Measurements from ENCODE around the gene CC2D2B. TPM values are rescaled to one million over a fixed set of nuclear protein-coding genes. Genes with fewer than 3 reads are reported as not detected.

Gene CC2D2B
- total RNA-seq, 1 donor from 2014 or later = 0.18 TPM

- no peak overlapping the region for H3K27ac ChIP-seq (ENCODE audit: low read depth, low read length)
- Mint-ChIP-seq H3K36me3 (ENCODE audit: low read depth, unreplicated experiment) (peaks cover 2% of the 10 kb centered on the region), H3K4me1 (ENCODE audit: low read depth, unreplicated experiment) (peaks cover 13% of the 10 kb centered on the region), H3K27ac (ENCODE audit: unreplicated experiment) (no peak overlapping the region), H3K9me3 (ENCODE audit: unreplicated experiment) (no peaks in the 10 kb centered on the region), H3K27me3 (ENCODE audit: low read depth, unreplicated experiment) (no peaks in the 10 kb centered on the region), H3K4me3 (ENCODE audit: unreplicated experiment) (no peak overlapping the region)
- TF ChIP-seq EZH2 (IDR thresholded peaks at IDR 0.05; ENCODE audit: insufficient read depth, low read length) (no peak), CTCF (IDR thresholded peaks at IDR 0.05; ENCODE audit: insufficient read depth, low read depth, low read length) (no peak)
- H4K20me1 ChIP-seq (ENCODE audit: insufficient read depth, low read length) = peaks cover 66% of the 10 kb centered on the region
- no peak overlapping the region for H3K4me2 ChIP-seq (ENCODE audit: low read length)
- no peaks in the 10 kb centered on the region for H3K4me1 ChIP-seq (ENCODE audit: insufficient read depth, low read length)
- no peak for FAIRE-seq
- H3K4me3 ChIP-seq (ENCODE audit: insufficient read depth, low read depth, low read length) = no peak overlapping the region
- no peak overlapping the region for H3K9ac ChIP-seq (ENCODE audit: low read length)
- peaks cover 99% of the 10 kb centered on the region for H3K79me2 ChIP-seq (ENCODE audit: insufficient read depth, low read length)
- H3K27me3 ChIP-seq (ENCODE audit: insufficient read depth, low read length) = no peaks in the 10 kb centered on the region
- H3K36me3 ChIP-seq (ENCODE audit: insufficient read depth, low read length) = peaks cover 23% of the 10 kb centered on the region
- H2AFZ ChIP-seq (ENCODE audit: low read depth, low read length) = no peak overlapping the region
- no peak for DNase-seq (ENCODE audit: low read depth)
- H3K9me3 ChIP-seq (ENCODE audit: insufficient read depth, low read depth, low read length) = no peaks in the 10 kb centered on the region
Observed at GRCh38 chr10:96049340-96049739, 141.6 kb downstream of the CC2D2B start.

GRCh38 chr10:96053985-96054384 lies 146.2 kb downstream of the CC2D2B start:
- H3K27me3 ChIP-seq (ENCODE audit: insufficient read depth, low read length) = no peaks in the 10 kb centered on the region
- H3K27ac ChIP-seq (ENCODE audit: low read depth, low read length) = no peak overlapping the region
- H3K36me3 ChIP-seq (ENCODE audit: insufficient read depth, low read length) = peaks cover 38% of the 10 kb centered on the region
- peaks cover 15% of the 10 kb centered on the region for H3K4me1 Mint-ChIP-seq (ENCODE audit: low read depth, unreplicated experiment)
- no peaks in the 10 kb centered on the region for H3K9me3 ChIP-seq (ENCODE audit: insufficient read depth, low read depth, low read length)
- H3K4me1 ChIP-seq (ENCODE audit: insufficient read depth, low read length) = no peaks in the 10 kb centered on the region
- no peak for TF ChIP-seq CTCF (IDR thresholded peaks at IDR 0.05; ENCODE audit: insufficient read depth, low read depth, low read length)
- no peak for TF ChIP-seq EZH2 (IDR thresholded peaks at IDR 0.05; ENCODE audit: insufficient read depth, low read length)
- H3K9me3 Mint-ChIP-seq (ENCODE audit: unreplicated experiment) = no peaks in the 10 kb centered on the region
- no peak for DNase-seq (ENCODE audit: low read depth)
- H3K4me3 Mint-ChIP-seq (ENCODE audit: unreplicated experiment) = no peak overlapping the region
- peaks cover 3% of the 10 kb centered on the region for H3K36me3 Mint-ChIP-seq (ENCODE audit: low read depth, unreplicated experiment)
- H3K27me3 Mint-ChIP-seq (ENCODE audit: low read depth, unreplicated experiment) = no peaks in the 10 kb centered on the region
- H3K9ac ChIP-seq (ENCODE audit: low read length) = no peak overlapping the region
- H4K20me1 ChIP-seq (ENCODE audit: insufficient read depth, low read length) = peaks cover 51% of the 10 kb centered on the region
- peaks cover 67% of the 10 kb centered on the region for H3K79me2 ChIP-seq (ENCODE audit: insufficient read depth, low read length)
- no peak overlapping the region for H2AFZ ChIP-seq (ENCODE audit: low read depth, low read length)
- H3K27ac Mint-ChIP-seq (ENCODE audit: unreplicated experiment) = no peak overlapping the region
- no peak for FAIRE-seq
- no peak overlapping the region for H3K4me2 ChIP-seq (ENCODE audit: low read length)
- H3K4me3 ChIP-seq (ENCODE audit: insufficient read depth, low read depth, low read length) = no peak overlapping the region

GRCh38 chr10:96056787-96057186 lies 149.0 kb downstream of the CC2D2B start:
- Histone ChIP-seq H3K27ac (ENCODE audit: low read depth, low read length) (no peak overlapping the region), H3K4me1 (ENCODE audit: insufficient read depth, low read length) (no peaks in the 10 kb centered on the region), H2AFZ (ENCODE audit: low read depth, low read length) (no peak overlapping the region), H3K9me3 (ENCODE audit: insufficient read depth, low read depth, low read length) (no peaks in the 10 kb centered on the region), H4K20me1 (ENCODE audit: insufficient read depth, low read length) (peaks cover 33% of the 10 kb centered on the region), H3K79me2 (ENCODE audit: insufficient read depth, low read length) (peaks cover 39% of the 10 kb centered on the region), H3K4me2 (ENCODE audit: low read length) (no peak overlapping the region), H3K27me3 (ENCODE audit: insufficient read depth, low read length) (no peaks in the 10 kb centered on the region), H3K36me3 (ENCODE audit: insufficient read depth, low read length) (peaks cover 29% of the 10 kb centered on the region), H3K4me3 (ENCODE audit: insufficient read depth, low read depth, low read length) (no peak overlapping the region), H3K9ac (ENCODE audit: low read length) (no peak overlapping the region)
- Mint-ChIP-seq H3K36me3 (ENCODE audit: low read depth, unreplicated experiment) (peaks cover 3% of the 10 kb centered on the region), H3K27me3 (ENCODE audit: low read depth, unreplicated experiment) (no peaks in the 10 kb centered on the region), H3K4me3 (ENCODE audit: unreplicated experiment) (no peak overlapping the region), H3K9me3 (ENCODE audit: unreplicated experiment) (no peaks in the 10 kb centered on the region), H3K27ac (ENCODE audit: unreplicated experiment) (no peak overlapping the region), H3K4me1 (ENCODE audit: low read depth, unreplicated experiment) (peaks cover 14% of the 10 kb centered on the region)
- no peak for DNase-seq (ENCODE audit: low read depth)
- TF ChIP-seq EZH2 (IDR thresholded peaks at IDR 0.05; ENCODE audit: insufficient read depth, low read length) (no peak), CTCF (IDR thresholded peaks at IDR 0.05; ENCODE audit: insufficient read depth, low read depth, low read length) (no peak)
- no peak for FAIRE-seq

Measured in astrocyte (in vitro differentiated cells and primary cell).